ENCODE data around the gene ALG9. TPM values are rescaled to one million over a fixed set of nuclear protein-coding genes. Genes with fewer than 3 reads are reported as not detected.
A peak's percentile ranks its signal among the peaks of the same experiment; 100 is the strongest.

The ALG9 gene
- total RNA-seq, 2 experiments from 2014 or later = 21.3 to 21.9 TPM

DNA sequence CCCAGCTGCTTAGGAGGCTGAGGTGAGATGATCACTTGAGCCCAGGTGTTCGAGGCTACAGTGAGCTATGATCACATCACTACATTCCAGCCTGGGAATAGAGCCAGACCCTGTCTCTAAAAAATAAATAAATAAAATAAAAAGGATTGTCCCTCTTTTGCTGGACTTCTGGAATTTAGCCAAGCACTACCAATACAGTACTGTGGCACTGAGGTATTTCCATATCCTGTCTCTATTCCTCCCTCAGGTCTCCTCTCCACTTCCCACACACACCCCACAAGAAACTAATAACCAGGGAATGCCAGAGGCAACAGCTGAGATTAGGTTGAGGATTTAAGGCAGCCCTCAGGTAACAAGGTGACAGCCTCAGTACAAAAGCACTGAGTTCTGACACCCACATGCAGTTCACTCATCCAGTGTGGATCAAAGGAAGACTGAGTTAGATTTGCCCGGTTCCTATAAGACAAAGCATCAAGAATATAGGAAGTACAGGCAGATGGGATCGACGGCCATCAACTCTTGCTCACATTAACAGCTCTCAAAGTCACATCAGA lies 100.7 kb downstream of the ALG9 start:
- H3K27ac Mint-ChIP-seq = no peak overlapping the region
- H3K9me3 Mint-ChIP-seq = no peaks in the 10 kb centered on the region
- CTCF ChIA-PET = interaction anchor here (0.6 to 1.0 kb wide), 3 partner anchors 71 to 206 kb away, joined by 3 to 6 read pairs (median 3); no protein-coding TSS in a partner anchor
- DNase-seq = no peak
- H3K27me3 Mint-ChIP-seq (ENCODE audit: low read depth) = no peaks in the 10 kb centered on the region
- intact Hi-C loops (cut with micrococcal nuclease) = no loop called here
- H3K36me3 Mint-ChIP-seq (ENCODE audit: low read depth) = peaks cover 2% of the 10 kb centered on the region
- no peak overlapping the region for H3K4me3 Mint-ChIP-seq
- peaks cover 8% of the 10 kb centered on the region for H3K4me1 Mint-ChIP-seq (ENCODE audit: low read depth)

DNA sequence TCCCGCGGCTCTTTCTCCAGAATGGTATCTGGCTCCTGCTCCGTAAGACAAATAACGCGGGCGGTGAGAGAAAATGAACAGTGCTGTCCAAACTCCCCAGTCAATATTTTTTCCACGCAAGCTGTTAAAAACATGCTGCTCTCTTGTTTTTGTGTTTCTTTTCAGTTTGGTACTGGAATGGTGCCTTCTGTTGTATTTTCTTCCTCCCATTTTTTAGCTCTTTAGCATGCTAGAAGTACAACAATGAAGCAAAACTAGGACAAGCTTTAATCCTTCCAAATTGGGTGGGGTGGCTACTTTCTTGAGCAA lies 104.6 kb downstream of the ALG9 start:
- H3K36me3 Mint-ChIP-seq (ENCODE audit: low read depth) = peaks cover 31% of the 10 kb centered on the region
- CTCF ChIA-PET = interaction anchor here (0.7 to 2.0 kb wide), 8 partner anchors 9 to 312 kb away, joined by 3 to 30 read pairs (median 5); no protein-coding TSS in a partner anchor
- H3K4me1 Mint-ChIP-seq (ENCODE audit: low read depth) = peaks cover 33% of the 10 kb centered on the region
- no peaks in the 10 kb centered on the region for H3K9me3 Mint-ChIP-seq
- no peak for DNase-seq
- intact Hi-C loops (cut with micrococcal nuclease) = loop anchor here (1.0 to 10.0 kb wide), 9 partner anchors 74 to 516 kb away; partner anchors contain the start of genes DLAT, POU2AF1, PTS and SDHD
- H3K27me3 Mint-ChIP-seq (ENCODE audit: low read depth) = no peaks in the 10 kb centered on the region
- H3K27ac Mint-ChIP-seq = peak overlapping the region; percentile 96
- H3K4me3 Mint-ChIP-seq = peak overlapping the region; percentile 100

DNA sequence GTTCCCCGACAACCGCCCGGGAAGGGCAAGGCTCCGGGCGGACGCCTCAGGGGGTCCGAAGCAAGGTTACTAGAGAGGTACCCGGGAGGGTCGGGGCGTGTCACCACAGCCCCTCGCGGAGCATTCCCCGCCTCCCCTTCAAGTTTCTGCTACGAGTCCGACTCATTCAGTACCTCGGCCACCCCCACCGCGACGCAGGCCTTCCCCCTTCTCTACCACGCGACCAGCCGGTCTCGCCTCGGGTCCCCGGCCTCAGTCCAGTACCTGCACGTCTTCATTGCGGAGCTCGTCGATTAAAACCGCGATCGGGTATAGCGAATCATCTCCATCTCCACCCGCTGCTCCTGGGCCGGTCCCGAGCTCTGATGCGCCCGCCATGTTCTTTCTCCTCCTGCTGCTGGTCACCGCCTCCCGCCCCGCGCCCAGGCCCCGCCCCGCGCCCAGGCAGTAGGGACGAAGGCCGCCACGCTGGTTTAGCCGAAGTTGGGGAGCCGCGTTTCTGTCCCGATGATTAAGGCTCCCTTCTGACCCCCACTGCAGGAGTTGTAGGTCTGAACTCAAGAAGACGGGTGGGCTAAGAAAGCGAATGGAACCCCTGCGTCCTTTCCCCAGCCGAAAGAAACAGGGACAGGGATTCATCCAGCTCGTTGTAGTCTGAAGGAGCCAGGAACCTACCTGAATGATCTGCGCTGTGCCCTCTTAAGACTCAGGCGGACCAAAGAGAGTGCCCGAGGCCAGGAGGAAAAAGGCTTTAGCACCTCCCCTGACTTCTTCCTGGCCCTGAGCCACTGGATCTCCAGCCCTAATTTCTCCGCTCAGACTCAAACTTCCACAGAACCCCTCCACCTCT lies 105.2 kb downstream of the ALG9 start, which contains the start of gene PPP2R1B:
Gene PPP2R1B (minus strand): TSS at position 406 of the 850 bp plus-strand sequence. CDS start 28 bp downstream, at position 378.
- no peaks in the 10 kb centered on the region for H3K27me3 Mint-ChIP-seq (ENCODE audit: low read depth)
- H3K9me3 Mint-ChIP-seq = no peaks in the 10 kb centered on the region
- H3K27ac Mint-ChIP-seq = peak within 1 kb of the TSS; percentile 96
- H3K36me3 Mint-ChIP-seq (ENCODE audit: low read depth) = peaks cover 33% of the 10 kb centered on the region
- H3K4me1 Mint-ChIP-seq (ENCODE audit: low read depth) = peaks cover 33% of the 10 kb centered on the region
- intact Hi-C loops (cut with micrococcal nuclease) = loop anchor here (1.0 to 10.0 kb wide), 9 partner anchors 75 to 516 kb away; partner anchors contain the start of genes DLAT, POU2AF1, PTS and SDHD
- peak within 1 kb of the TSS; percentile 100 for H3K4me3 Mint-ChIP-seq
- CTCF ChIA-PET = interaction anchor here (0.6 to 2.9 kb wide), 10 partner anchors 9 to 513 kb away, joined by 3 to 30 read pairs (median 5); no protein-coding TSS in a partner anchor
- DNase-seq = peak; percentile 78

DNA sequence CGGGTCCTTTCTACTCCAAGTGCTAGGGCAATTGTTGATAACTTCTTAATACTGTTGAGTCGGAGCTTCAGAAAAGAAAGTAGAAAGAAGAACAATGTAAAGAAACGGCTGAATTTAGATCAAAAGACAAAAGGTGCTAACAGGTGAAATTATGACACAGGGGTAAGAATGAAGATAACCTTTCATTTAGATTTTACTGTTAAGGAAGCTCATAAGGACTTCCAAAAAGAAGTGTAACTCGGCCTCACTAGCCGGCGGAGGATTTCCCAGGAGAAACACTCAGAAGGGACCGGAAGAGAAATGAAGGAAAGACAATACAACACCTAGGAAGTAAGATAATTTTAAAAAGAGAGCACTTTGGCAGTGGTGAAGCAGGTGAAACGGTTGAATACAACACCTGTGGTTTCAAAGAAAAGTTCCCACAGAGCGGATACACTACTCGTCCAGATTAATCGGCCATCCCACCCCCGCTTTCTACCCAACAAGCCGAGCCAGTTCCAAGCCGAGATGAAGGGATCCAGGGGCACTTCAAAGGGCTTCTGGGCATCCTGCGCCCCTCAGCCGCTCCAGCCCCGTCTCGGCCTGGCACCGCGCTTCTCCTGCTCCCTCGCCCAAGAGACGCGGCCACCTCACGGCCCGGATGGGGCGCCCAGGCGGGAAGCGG lies 105.9 kb downstream of the ALG9 start:
- peaks cover 41% of the 10 kb centered on the region for H3K36me3 Mint-ChIP-seq (ENCODE audit: low read depth)
- DNase-seq = no peak

DNA sequence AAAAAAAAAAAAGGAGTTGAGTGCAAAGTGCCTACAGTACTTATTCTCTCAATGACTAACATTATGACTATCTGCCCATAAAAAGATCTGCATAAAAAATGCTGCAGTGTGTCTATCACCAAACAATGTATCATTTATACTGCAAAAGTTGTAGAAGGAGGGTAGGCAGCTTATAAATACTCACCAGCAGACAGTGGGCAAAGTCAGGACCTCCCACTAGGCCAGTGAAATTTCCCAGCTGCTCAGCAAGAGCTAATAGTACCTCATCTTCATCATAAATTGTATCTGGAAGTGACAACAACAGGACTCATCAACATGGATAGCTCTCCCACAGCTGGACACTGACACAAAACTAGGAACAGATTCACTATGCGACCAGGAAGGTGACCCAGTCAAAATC lies 106.8 kb downstream of the ALG9 start:
- CTCF ChIA-PET = interaction anchor here (0.6 to 2.9 kb wide), 5 partner anchors 12 to 207 kb away, joined by 3 to 15 read pairs (median 5); no protein-coding TSS in a partner anchor
- DNase-seq = no peak
- peaks cover 33% of the 10 kb centered on the region for H3K4me1 Mint-ChIP-seq (ENCODE audit: low read depth)
- no peak overlapping the region for H3K27ac Mint-ChIP-seq
- no peaks in the 10 kb centered on the region for H3K9me3 Mint-ChIP-seq
- H3K36me3 Mint-ChIP-seq (ENCODE audit: low read depth) = peaks cover 44% of the 10 kb centered on the region
- intact Hi-C loops (cut with micrococcal nuclease) = loop anchor here (5.0 to 10.0 kb wide), 5 partner anchors 260 to 518 kb away; partner anchors contain the start of genes DLAT, POU2AF1, PTS and SDHD
- peak overlapping the region; percentile 100 for H3K4me3 Mint-ChIP-seq
- H3K27me3 Mint-ChIP-seq (ENCODE audit: low read depth) = no peaks in the 10 kb centered on the region

More for the DNA sequence above, 105.9 kb downstream of the ALG9 start:
- H3K4me1 Mint-ChIP-seq (ENCODE audit: low read depth) = peaks cover 33% of the 10 kb centered on the region
- H3K27me3 Mint-ChIP-seq (ENCODE audit: low read depth) = no peaks in the 10 kb centered on the region
- peak overlapping the region; percentile 100 for H3K4me3 Mint-ChIP-seq
- intact Hi-C loops (cut with micrococcal nuclease) = loop anchor here (5.0 to 10.0 kb wide), 5 partner anchors 259 to 517 kb away; partner anchors contain the start of genes DLAT, POU2AF1, PTS and SDHD
- CTCF ChIA-PET = interaction anchor here (0.6 to 2.9 kb wide), 6 partner anchors 11 to 514 kb away, joined by 3 to 30 read pairs (median 5); no protein-coding TSS in a partner anchor
- H3K27ac Mint-ChIP-seq = peak overlapping the region; percentile 96
- no peaks in the 10 kb centered on the region for H3K9me3 Mint-ChIP-seq

DNA sequence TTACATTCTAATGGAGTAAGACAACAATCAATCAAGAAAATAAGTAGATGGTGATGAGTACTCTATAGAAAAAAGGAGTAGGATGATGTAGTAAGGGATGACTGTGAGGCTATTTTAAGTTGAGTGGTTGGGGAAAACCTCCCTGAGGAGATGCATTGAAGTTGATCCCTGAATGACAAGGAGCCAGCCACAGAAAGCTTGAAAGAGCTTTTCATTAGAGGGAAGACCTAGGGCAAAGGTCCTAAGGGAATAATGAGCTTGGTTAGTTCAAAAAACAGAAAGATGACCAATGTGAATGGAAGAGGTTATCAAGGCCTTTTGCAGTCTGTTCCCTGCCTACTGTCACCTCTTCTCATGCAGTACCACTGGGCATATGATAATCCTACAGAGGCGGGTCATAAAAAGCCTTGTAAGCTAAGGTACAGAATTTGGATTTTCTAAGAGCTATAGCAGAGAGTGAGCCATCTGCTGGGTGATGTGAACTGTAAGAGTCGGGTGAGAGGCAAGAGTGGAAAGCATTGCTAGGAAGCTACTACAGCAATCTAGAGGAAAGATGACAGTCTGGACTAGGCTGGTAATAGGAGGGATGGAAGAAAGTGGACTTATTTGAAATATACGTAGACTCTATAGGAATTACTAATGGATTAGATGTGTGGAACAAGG lies 108.3 kb downstream of the ALG9 start:
- Mint-ChIP-seq H3K4me3 (no peak overlapping the region), H3K27me3 (ENCODE audit: low read depth) (no peaks in the 10 kb centered on the region), H3K9me3 (no peaks in the 10 kb centered on the region), H3K36me3 (ENCODE audit: low read depth) (peaks cover 54% of the 10 kb centered on the region), H3K4me1 (ENCODE audit: low read depth) (peaks cover 33% of the 10 kb centered on the region), H3K27ac (no peak overlapping the region)
- intact Hi-C loops (cut with micrococcal nuclease) = loop anchor here (1.0 to 10.0 kb wide), 2 partner anchors 108 to 262 kb away; partner anchors contain the start of genes ALG9 and DLAT
- CTCF ChIA-PET = interaction anchor here (0.8 to 3.3 kb wide), 5 partner anchors 10 to 334 kb away, joined by 3 to 16 read pairs (median 5); no protein-coding TSS in a partner anchor
- no peak for DNase-seq

DNA sequence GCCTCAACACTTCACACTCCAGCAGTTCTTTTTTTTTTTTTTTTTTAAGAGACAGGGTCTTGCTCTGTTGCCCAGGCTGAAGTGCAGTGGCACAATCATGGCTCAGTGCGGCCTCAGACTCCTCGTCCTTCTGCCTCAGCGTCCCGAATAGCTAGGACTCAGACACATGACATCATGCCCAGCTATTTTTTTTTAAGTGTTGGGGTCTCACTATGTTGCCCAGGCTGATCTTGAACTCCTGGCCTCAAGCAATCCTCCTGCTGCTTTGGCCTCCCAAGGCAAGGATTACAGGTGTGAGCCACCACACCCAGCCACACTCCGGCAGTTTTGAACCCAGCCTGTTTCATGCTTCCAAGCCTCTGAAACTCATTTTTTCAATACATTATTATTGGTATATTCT lies 108.9 kb downstream of the ALG9 start:
- Mint-ChIP-seq H3K27ac (no peak overlapping the region), H3K27me3 (ENCODE audit: low read depth) (no peaks in the 10 kb centered on the region), H3K4me3 (no peak overlapping the region), H3K9me3 (no peaks in the 10 kb centered on the region), H3K4me1 (ENCODE audit: low read depth) (peaks cover 33% of the 10 kb centered on the region), H3K36me3 (ENCODE audit: low read depth) (peaks cover 56% of the 10 kb centered on the region)
- no peak for DNase-seq
- intact Hi-C loops (cut with micrococcal nuclease) = loop anchor here (10.0 kb wide), 1 partner anchor 262 kb away; the partner anchor contains the start of gene DLAT
- CTCF ChIA-PET = interaction anchor here (0.8 to 3.3 kb wide), 4 partner anchors 11 to 333 kb away, joined by 3 to 16 read pairs (median 4); no protein-coding TSS in a partner anchor

DNA sequence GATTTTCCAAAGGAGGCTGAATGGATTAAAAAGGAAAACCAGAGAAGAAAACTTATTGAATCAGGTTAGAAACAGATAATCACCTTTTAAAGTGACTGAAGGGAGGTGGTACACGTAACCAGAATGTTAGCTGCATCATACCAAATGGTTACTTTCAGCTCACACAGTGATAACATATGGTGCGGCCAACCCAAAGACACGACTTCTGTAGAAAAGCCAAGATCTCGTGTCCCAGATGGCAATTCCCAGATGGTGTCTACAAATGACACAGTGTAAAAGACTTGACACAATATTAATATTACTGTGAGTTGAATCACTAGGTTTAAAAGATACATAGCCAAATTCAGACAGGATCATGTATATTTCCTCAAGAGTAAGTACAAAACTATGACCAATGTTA lies 110.3 kb downstream of the ALG9 start:
- peaks cover 61% of the 10 kb centered on the region for H3K36me3 Mint-ChIP-seq (ENCODE audit: low read depth)
- CTCF ChIA-PET = interaction anchor here (0.6 to 3.3 kb wide), 5 partner anchors 14 to 314 kb away, joined by 3 to 16 read pairs (median 3); no protein-coding TSS in a partner anchor

DNA sequence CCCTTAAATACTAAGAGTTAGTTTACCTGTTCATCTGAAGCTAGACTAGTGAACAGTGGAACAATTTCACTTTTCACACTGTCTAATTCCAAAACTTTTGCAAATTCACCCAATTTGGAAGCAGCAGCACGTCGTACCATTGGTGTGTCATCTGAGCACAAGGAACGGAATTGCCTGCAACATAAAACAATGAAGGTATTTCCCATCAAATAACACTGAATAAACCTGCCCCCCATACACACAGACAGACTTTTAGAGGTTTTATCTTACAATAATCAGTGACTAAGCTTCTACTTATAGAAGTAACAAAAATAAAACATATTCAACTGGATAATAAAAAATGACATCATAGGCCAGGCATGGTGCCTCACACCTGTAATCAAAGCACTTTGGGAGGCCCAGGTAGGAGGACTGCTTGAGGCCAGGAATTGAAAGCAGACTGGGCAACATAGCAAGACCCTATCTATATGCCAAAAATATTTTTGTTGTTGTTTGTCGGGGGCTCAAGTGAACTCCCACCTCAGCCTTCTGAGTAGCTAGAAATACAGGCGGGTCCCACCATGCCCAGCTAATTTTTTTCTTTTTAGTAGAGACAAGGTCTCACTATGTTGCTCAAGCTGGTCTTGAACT lies 111.5 kb downstream of the ALG9 start:
- intact Hi-C loops (cut with micrococcal nuclease) = loop anchor here (10.0 kb wide), 1 partner anchor 265 kb away; the partner anchor contains the start of gene DLAT
- DNase-seq = no peak
- no peaks in the 10 kb centered on the region for H3K9me3 Mint-ChIP-seq
- H3K27me3 Mint-ChIP-seq (ENCODE audit: low read depth) = no peaks in the 10 kb centered on the region
- peaks cover 57% of the 10 kb centered on the region for H3K36me3 Mint-ChIP-seq (ENCODE audit: low read depth)
- H3K4me3 Mint-ChIP-seq = no peak overlapping the region
- CTCF ChIA-PET = interaction anchor here (0.6 to 1.6 kb wide), 3 partner anchors 111 to 1234 kb away, joined by 3 read pairs; no protein-coding TSS in a partner anchor
- no peak overlapping the region for H3K27ac Mint-ChIP-seq
- peaks cover 21% of the 10 kb centered on the region for H3K4me1 Mint-ChIP-seq (ENCODE audit: low read depth)

More for the DNA sequence above, 110.3 kb downstream of the ALG9 start:
- Mint-ChIP-seq H3K27me3 (ENCODE audit: low read depth) (no peaks in the 10 kb centered on the region), H3K4me3 (no peak overlapping the region), H3K27ac (no peak overlapping the region), H3K4me1 (ENCODE audit: low read depth) (peaks cover 25% of the 10 kb centered on the region), H3K9me3 (no peaks in the 10 kb centered on the region)
- no peak for DNase-seq
- intact Hi-C loops (cut with micrococcal nuclease) = loop anchor here (10.0 kb wide), 1 partner anchor 264 kb away; the partner anchor contains the start of gene DLAT

DNA sequence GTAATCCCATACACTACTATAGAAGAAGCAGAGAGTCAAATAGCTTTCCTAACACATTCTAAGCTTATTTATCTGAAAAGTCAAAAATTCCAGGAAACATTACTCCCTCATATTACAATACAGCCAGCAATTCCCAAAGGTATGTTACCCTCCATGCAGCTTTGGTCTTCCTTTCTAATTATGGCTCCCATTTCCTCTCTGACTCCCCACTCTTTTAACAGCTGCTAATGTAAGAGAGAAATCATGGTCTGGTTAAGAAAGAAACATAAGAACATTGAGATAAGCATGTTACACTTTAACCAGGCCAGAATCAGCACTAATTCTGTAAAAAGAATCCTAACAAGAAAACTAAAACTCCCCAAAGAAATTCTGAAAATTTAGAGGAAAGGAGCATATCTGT lies 112.0 kb downstream of the ALG9 start:
- H3K4me3 Mint-ChIP-seq = no peak overlapping the region
- no peak overlapping the region for H3K27ac Mint-ChIP-seq
- H3K9me3 Mint-ChIP-seq = no peaks in the 10 kb centered on the region
- H3K36me3 Mint-ChIP-seq (ENCODE audit: low read depth) = peaks cover 52% of the 10 kb centered on the region
- intact Hi-C loops (cut with micrococcal nuclease) = no loop called here
- CTCF ChIA-PET = interaction anchor here (0.6 to 1.6 kb wide), 2 partner anchors 68 to 111 kb away, joined by 3 read pairs; no protein-coding TSS in a partner anchor
- DNase-seq = no peak
- H3K4me1 Mint-ChIP-seq (ENCODE audit: low read depth) = peaks cover 16% of the 10 kb centered on the region
- H3K27me3 Mint-ChIP-seq (ENCODE audit: low read depth) = no peaks in the 10 kb centered on the region
